A673 (cell line): ENCODE measurements around the gene HOXA9. TPM values are rescaled to one million over a fixed set of nuclear protein-coding genes. Genes with fewer than 3 reads are reported as not detected.
A peak's percentile ranks its signal among the peaks of the same experiment; 100 is the strongest.

ENCODE experiments used
- BruUV-seq: library from RNA; stranded (reverse); fragments of 400-500 nt; replicated peaks from 2 replicates; lab custom pipeline; 2021; lab: Mats Ljungman, UMichigan
- CTCF ChIA-PET: fragments of 300-600 bp; sonication (Branson Sonifier 250); formaldehyde crosslinking; loops from one replicate; lab custom pipeline; 2022; ENCODE audit warnings: antibody characterized with exemption; lab: Charles Lee
- POLR2A ChIA-PET: fragments of 300-600 bp; sonication (Branson Sonifier 250); formaldehyde crosslinking; loops from one replicate; lab custom pipeline; 2022; ENCODE audit warnings: antibody characterized with exemption; ENCODE audit not compliant: low non-redundant PET; lab: Charles Lee
- DNase-seq: peaks from one replicate; pipeline ENCODE4 v3.0.0-alpha.2; 2015; ENCODE audit warnings: low spot score
- H3K27ac ChIP-seq: fragments of 200-600 bp; sonication (generic); 2 replicates; pipeline ENCODE4 v1.5.1; 2016; ENCODE audit warnings: mixed run types, low read depth, mild to moderate bottlenecking, mixed read lengths, antibody characterized with exemption, low read length; ENCODE audit not compliant: poor library complexity, severe bottlenecking
- H3K27me3 ChIP-seq: fragments of 200-600 bp; sonication (generic); replicated peaks from 2 replicates; pipeline ENCODE4 v1.6.1; 2017; ENCODE audit warnings: mixed run types, low read depth, mild to moderate bottlenecking, mixed read lengths, antibody characterized with exemption, low read length; ENCODE audit not compliant: insufficient read depth, poor library complexity
- H3K36me3 ChIP-seq: fragments of 200-600 bp; sonication (generic); 2 replicates; pipeline ENCODE4 v1.6.1; 2016; ENCODE audit warnings: mixed run types, mild to moderate bottlenecking, mixed read lengths, antibody characterized with exemption, low read length; ENCODE audit not compliant: insufficient read depth, poor library complexity, severe bottlenecking
- H3K4me1 ChIP-seq: fragments of 200-600 bp; sonication (generic); 2 replicates; pipeline ENCODE4 v1.6.1; 2017; ENCODE audit warnings: mixed run types, mild to moderate bottlenecking, mixed read lengths, antibody characterized with exemption, low read length; ENCODE audit not compliant: insufficient read depth, poor library complexity, severe bottlenecking
- H3K4me3 ChIP-seq: fragments of 200-600 bp; sonication (generic); 2 replicates; pipeline ENCODE4 v1.5.1; 2016; ENCODE audit warnings: low read depth, mixed run types, mild to moderate bottlenecking, mixed read lengths, low read length; ENCODE audit not compliant: poor library complexity, severe bottlenecking
- H3K9me3 ChIP-seq: fragments of 200-600 bp; sonication (generic); 2 replicates; pipeline ENCODE4 v1.6.1; 2016; ENCODE audit warnings: mixed run types, low read depth, mild to moderate bottlenecking, mixed read lengths, antibody characterized with exemption, low read length; ENCODE audit not compliant: poor library complexity, severe bottlenecking
- EZH2 ChIP-seq: fragments of 200-600 bp; sonication (generic); IDR thresholded peaks from 2 replicates; pipeline ENCODE4 v1.6.1; 2017; ENCODE audit warnings: borderline replicate concordance, low read depth, mild to moderate bottlenecking, mixed read lengths, antibody characterized with exemption, low read length; ENCODE audit not compliant: poor library complexity, severe bottlenecking
- intact Hi-C: fragments of 100-400 bp; cut with micrococcal nuclease; formaldehyde crosslinking; loops from one replicate; pipeline ENCODE4 v1.10.0; 2022; ENCODE audit not compliant: unreplicated experiment
- total RNA-seq: library from RNA; stranded (reverse); gene quantifications from 2 replicates; pipeline ENCODE4 v1.2.3, GENCODE V29; 2021
- TF ChIP-seq, protein P1 (sequence below): fragments of 300-800, 200-600 bp; sonication (generic); conservative IDR thresholded peaks from 2 replicates; pipeline ENCODE4 v1.5.1; 2017; ENCODE audit warnings: low read depth, mild to moderate bottlenecking, antibody characterized with exemption, low read length, moderate library complexity, mixed read lengths

Gene HOXA9
- total RNA-seq, 1 experiment from 2014 or later, result not detected

DNA sequence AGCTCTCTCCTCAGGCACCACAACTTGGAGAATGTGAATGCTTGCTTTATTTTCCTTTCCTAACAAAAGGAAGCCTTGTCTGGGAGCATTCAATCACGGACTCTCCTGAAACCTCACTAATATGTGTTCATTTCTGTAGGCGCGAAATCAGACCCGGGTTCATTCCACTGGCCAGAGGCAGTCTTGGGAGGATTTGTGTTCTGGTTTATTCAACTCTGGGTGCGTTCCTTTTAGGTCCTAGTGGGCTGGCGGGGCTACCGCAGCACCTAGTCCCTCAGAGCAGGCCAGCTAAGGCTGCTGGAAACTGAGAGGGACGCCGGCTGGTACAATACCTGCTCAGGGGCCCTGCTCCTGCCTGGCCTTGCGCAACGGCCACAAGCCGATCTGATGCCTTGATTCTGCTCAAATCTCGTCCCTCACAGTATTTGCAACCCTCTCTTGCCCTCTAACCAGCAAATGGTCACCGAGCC, 42.3 kb downstream of the HOXA9 start:
- ChIA-PET POLR2A (no interaction called here), CTCF (no interaction called here)
- H3K27me3 ChIP-seq, result peaks cover 100% of the 10 kb centered on the region
- no peaks in the 10 kb centered on the region for H3K9me3 ChIP-seq
- H3K36me3 ChIP-seq, result no peaks in the 10 kb centered on the region
- TF ChIP-seq, protein P1, sequence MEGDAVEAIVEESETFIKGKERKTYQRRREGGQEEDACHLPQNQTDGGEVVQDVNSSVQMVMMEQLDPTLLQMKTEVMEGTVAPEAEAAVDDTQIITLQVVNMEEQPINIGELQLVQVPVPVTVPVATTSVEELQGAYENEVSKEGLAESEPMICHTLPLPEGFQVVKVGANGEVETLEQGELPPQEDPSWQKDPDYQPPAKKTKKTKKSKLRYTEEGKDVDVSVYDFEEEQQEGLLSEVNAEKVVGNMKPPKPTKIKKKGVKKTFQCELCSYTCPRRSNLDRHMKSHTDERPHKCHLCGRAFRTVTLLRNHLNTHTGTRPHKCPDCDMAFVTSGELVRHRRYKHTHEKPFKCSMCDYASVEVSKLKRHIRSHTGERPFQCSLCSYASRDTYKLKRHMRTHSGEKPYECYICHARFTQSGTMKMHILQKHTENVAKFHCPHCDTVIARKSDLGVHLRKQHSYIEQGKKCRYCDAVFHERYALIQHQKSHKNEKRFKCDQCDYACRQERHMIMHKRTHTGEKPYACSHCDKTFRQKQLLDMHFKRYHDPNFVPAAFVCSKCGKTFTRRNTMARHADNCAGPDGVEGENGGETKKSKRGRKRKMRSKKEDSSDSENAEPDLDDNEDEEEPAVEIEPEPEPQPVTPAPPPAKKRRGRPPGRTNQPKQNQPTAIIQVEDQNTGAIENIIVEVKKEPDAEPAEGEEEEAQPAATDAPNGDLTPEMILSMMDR, result no peak
- no peak for TF ChIP-seq EZH2
- intact Hi-C loops, result no loop called here
- BruUV-seq, result no TSS peak
- no peak overlapping the region for H3K27ac ChIP-seq
- H3K4me3 ChIP-seq, result no peak overlapping the region
- no peaks in the 10 kb centered on the region for H3K4me1 ChIP-seq
- no peak for DNase-seq

DNA sequence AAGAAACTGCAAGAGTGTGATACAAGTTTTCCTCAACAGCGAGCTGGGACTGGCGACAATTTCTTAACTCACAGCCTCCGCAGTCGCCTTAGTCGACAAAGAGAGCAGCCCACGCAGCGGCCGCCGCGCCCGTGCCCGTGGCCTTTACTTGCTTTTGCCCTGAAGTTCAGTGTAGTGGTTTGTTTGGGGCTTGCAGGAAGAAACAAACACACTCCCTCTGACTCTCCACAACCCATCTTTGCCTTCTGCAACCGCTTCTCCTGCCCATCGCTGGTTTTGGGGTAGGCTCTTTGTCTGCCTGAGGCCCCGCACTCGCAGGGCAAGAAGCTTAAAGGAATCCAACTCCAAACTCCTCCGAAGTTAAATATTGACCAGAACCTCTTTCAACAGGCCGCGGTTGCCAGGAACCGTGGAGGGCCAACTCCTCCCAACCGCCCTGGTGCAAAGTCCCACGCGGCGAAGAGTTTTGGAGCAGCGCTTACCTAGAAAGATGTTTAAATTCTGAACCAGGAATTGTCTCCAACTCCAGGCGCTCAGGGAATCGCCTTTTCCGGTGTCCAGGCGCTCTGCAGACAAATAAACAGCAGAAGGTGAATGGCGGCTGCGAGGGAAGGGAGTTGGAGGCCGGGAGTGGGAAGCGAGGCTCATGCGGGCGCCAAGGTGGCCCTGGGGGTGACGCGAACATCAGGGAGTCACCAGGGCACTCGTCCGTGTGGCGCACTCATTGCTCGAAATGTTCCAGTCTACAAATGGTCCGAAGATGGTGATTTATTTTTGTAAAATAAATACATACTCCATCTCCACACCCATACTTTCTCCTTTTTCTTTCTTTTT, 43.0 kb downstream of the HOXA9 start:
- no peak overlapping the region for H3K27ac ChIP-seq
- no peak for DNase-seq
- peaks cover 100% of the 10 kb centered on the region for H3K27me3 ChIP-seq
- CTCF ChIA-PET, result no interaction called here
- H3K4me1 ChIP-seq, result no peaks in the 10 kb centered on the region
- intact Hi-C loops, result no loop called here
- BruUV-seq, result no TSS peak
- H3K4me3 ChIP-seq, result no peak overlapping the region
- H3K9me3 ChIP-seq, result no peaks in the 10 kb centered on the region
- peak; percentile 54 for TF ChIP-seq EZH2
- TF ChIP-seq, protein P1, result no peak
- POLR2A ChIA-PET, result no interaction called here
- no peaks in the 10 kb centered on the region for H3K36me3 ChIP-seq

DNA sequence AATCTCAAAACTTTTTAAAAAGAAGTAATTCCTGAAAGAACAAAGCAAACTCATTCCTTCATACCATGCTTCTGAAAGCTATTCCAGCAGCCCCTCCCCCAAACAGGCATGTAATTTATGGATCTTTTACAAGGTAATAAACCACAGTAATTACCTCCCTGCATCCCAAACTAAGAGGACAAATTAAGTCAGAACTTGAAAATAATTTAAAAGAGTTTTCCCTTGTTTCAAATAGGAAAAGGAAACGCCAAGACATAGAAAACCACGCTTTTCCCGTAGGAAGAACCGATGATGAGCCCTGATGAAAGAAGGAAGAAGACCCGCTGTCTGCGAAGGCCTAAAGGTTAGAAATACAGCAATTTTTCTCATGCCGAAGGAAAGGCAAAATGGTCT, 43.7 kb downstream of the HOXA9 start:
- Histone ChIP-seq H3K27ac (no peak overlapping the region), H3K27me3 (peaks cover 100% of the 10 kb centered on the region)

More for the DNA sequence above, 43.7 kb downstream of the HOXA9 start:
- no peaks in the 10 kb centered on the region for H3K36me3 ChIP-seq
- intact Hi-C loops, result no loop called here
- H3K9me3 ChIP-seq, result no peaks in the 10 kb centered on the region
- ChIA-PET POLR2A (no interaction called here), CTCF (no interaction called here)
- BruUV-seq, result no TSS peak
- no peak for TF ChIP-seq EZH2
- TF ChIP-seq, protein P1, result no peak
- H3K4me3 ChIP-seq, result no peak overlapping the region
- DNase-seq, result no peak
- no peaks in the 10 kb centered on the region for H3K4me1 ChIP-seq
